HepG2 (cell line): ENCODE data around the gene SYNPR. TPM values are rescaled to one million over a fixed set of nuclear protein-coding genes. Genes with fewer than 3 reads are reported as not detected.

Experiments
- ATAC-seq: fragments of 200-7000 bp; cut with Tn5 transposase; 3 replicates; pipeline ENCODE4 v1.9.1; 2020; ENCODE audit warnings: mild to moderate bottlenecking, moderate library complexity
- BruUV-seq: library from RNA; stranded (reverse); fragments of 400-500 nt; replicated peaks from 2 replicates; lab custom pipeline; 2021; lab: Mats Ljungman, UMichigan
- CTCF ChIA-PET: fragments of 300-600 bp; formaldehyde crosslinking; extraction: SDS; loops from one replicate; lab custom pipeline; 2021; ENCODE audit warnings: low total read pairs, inconsistent platforms, low intra/inter-chr PET ratio; lab: Yijun Ruan, JAX
- POLR2A ChIA-PET: fragments of 350-600 bp; sonication (Branson Sonifier 250); formaldehyde crosslinking; loops from one replicate; lab custom pipeline; 2020; ENCODE audit warnings: antibody characterized with exemption, inconsistent platforms; lab: Yijun Ruan, JAX
- DNase-seq: peaks from one replicate; pipeline ENCODE4 v3.0.0-alpha.2; 2015; ENCODE audit warnings: low spot score
- FAIRE-seq: peaks from 3 replicates; lab custom pipeline; 2011; peaks lifted over from hg19 to GRCh38; lab: Jason Lieb, UNC
- H2AFZ ChIP-seq: one replicate; pipeline ENCODE4 v1.6.1; 2011; ENCODE audit warnings: low read length, inconsistent platforms
- H3K27ac ChIP-seq: fragments of 300-600 bp; 3 replicates; pipeline ENCODE4 v1.8.0; 2011; ENCODE audit warnings: mixed run types, mild to moderate bottlenecking, mixed read lengths, low read length, inconsistent platforms; ENCODE audit not compliant: insufficient read depth; ENCODE audit errors: extremely low read length
- H3K27me3 ChIP-seq, 2 experiments: fragments of 200-600 bp in 1 of 2; 2 replicates in 1 of 2; 3 replicates in 1 of 2; pipeline versions ENCODE4 v1.6.0 to v1.8.0; 2011; ENCODE audit warnings: low read length in 2 of 2, mild to moderate bottlenecking in 2 of 2, moderate library complexity in 2 of 2, inconsistent platforms in 1 of 2; ENCODE audit not compliant: insufficient read depth in 2 of 2, control insufficient read depth in 1 of 2
- H3K36me3 ChIP-seq, 2 experiments: fragments of 200-600 bp in 1 of 2; replicated peaks in 1 of 2; 2 replicates in 1 of 2; 3 replicates in 1 of 2; pipeline versions ENCODE4 v1.5.1 to v1.8.0; 2011; ENCODE audit warnings: low read length in 2 of 2, inconsistent platforms in 1 of 2; ENCODE audit not compliant: insufficient read depth in 2 of 2, control insufficient read depth in 1 of 2
- H3K4me1 ChIP-seq: 2 replicates; pipeline ENCODE4 v1.5.1; 2012; ENCODE audit warnings: low read length, inconsistent platforms; ENCODE audit not compliant: insufficient read depth
- H3K4me2 ChIP-seq: 2 replicates; pipeline ENCODE4 v1.6.0; 2011; ENCODE audit warnings: low read depth, low read length, inconsistent platforms
- H3K4me3 ChIP-seq, 3 experiments: fragments of 200-600 bp in 1 of 3; sonication (generic), shearing (Covaris generic) in 1 of 3; replicated peaks in 1 of 3; 2 replicates each; pipeline ENCODE4 v1.5.1; 2011 to 2016; ENCODE audit warnings: low read length in 3 of 3, inconsistent platforms in 2 of 3, low read depth in 2 of 3, mild to moderate bottlenecking in 2 of 3, control low read depth in 1 of 3, mixed read lengths in 1 of 3; ENCODE audit not compliant: insufficient read depth in 1 of 3
- H3K79me2 ChIP-seq: one replicate; pipeline ENCODE4 v1.6.1; 2011; ENCODE audit warnings: low read length, inconsistent platforms; ENCODE audit not compliant: insufficient read depth
- H3K9ac ChIP-seq: 2 replicates; pipeline ENCODE4 v1.6.0; 2011; ENCODE audit warnings: mild to moderate bottlenecking, low read depth, low read length, inconsistent platforms; ENCODE audit not compliant: insufficient read depth
- H3K9me3 ChIP-seq: 2 replicates; pipeline ENCODE4 v1.5.1; 2012; ENCODE audit warnings: mild to moderate bottlenecking, low read length
- H4K20me1 ChIP-seq: 2 replicates; pipeline ENCODE4 v1.6.0; 2011; ENCODE audit warnings: inconsistent platforms, mild to moderate bottlenecking, low read length, moderate library complexity; ENCODE audit not compliant: insufficient read depth
- AHR ChIP-seq: IDR thresholded peaks from 2 replicates; pipeline ENCODE4 v1.6.1; 2018; ENCODE audit warnings: missing genetic modification reagents, missing compliant biosample characterization
- ARNT ChIP-seq: fragments of 450-650 bp; IDR thresholded peaks from 2 replicates; pipeline ENCODE4 v1.6.1; 2017
- ATF4 ChIP-seq, 2 experiments: fragments of 450-650 bp in 1 of 2; sonication (generic) in 1 of 2; formaldehyde crosslinking; IDR thresholded peaks; 2 replicates each; pipeline versions ENCODE4 v1.5.0 to v1.8.0; 2020 to 2022; ENCODE audit warnings: mild to moderate bottlenecking in 1 of 2, missing genetic modification reagents in 1 of 2
- ETV5 ChIP-seq: IDR thresholded peaks from 2 replicates; pipeline ENCODE4 v1.6.1; 2018; ENCODE audit warnings: missing biosample characterization, missing genetic modification reagents, inconsistent platforms, borderline replicate concordance
- ETV6 ChIP-seq: sonication (generic); formaldehyde crosslinking; conservative IDR thresholded peaks from 2 replicates; pipeline ENCODE4 v1.4.0; 2020; ENCODE audit warnings: missing genetic modification reagents
- GMEB1 ChIP-seq: sonication (generic); formaldehyde crosslinking; IDR thresholded peaks from 2 replicates; pipeline ENCODE4 v1.5.1; 2020; ENCODE audit warnings: missing genetic modification reagents, mild to moderate bottlenecking, borderline replicate concordance
- LRRFIP1 ChIP-seq: sonication (generic); formaldehyde crosslinking; conservative IDR thresholded peaks from 2 replicates; pipeline ENCODE4 v1.4.0; 2020; ENCODE audit warnings: missing genetic modification reagents
- MAX ChIP-seq: IDR thresholded peaks from 2 replicates; pipeline ENCODE4 v1.6.1; 2012; ENCODE audit warnings: inconsistent platforms
- MXI1 ChIP-seq: IDR thresholded peaks from 3 replicates; pipeline ENCODE4 v1.6.1; 2012; ENCODE audit warnings: low read depth, low read length, inconsistent platforms, borderline replicate concordance
- PLRG1 ChIP-seq: fragments of 450-650 bp; conservative IDR thresholded peaks from 2 replicates; pipeline ENCODE4 v1.6.1; 2016
- SNAPC2 ChIP-seq: sonication (generic); formaldehyde crosslinking; IDR thresholded peaks from 2 replicates; pipeline ENCODE4 v1.8.1; 2022; ENCODE audit warnings: mild to moderate bottlenecking, missing genetic modification reagents
- YEATS2 ChIP-seq: sonication (generic); formaldehyde crosslinking; IDR thresholded peaks from 2 replicates; pipeline ENCODE4 v1.4.0; 2020; ENCODE audit warnings: missing genetic modification reagents, borderline replicate concordance
- ZBTB14 ChIP-seq: sonication (generic); formaldehyde crosslinking; IDR thresholded peaks from 2 replicates; pipeline ENCODE4 v1.4.0; 2020; ENCODE audit warnings: missing genetic modification reagents
- ZNF329 ChIP-seq: sonication (generic); formaldehyde crosslinking; IDR thresholded peaks from 2 replicates; pipeline ENCODE4 v1.9.0; 2021; ENCODE audit warnings: low read depth, mild to moderate bottlenecking, missing genetic modification reagents
- ZNF335 ChIP-seq: sonication (generic); formaldehyde crosslinking; IDR thresholded peaks from 2 replicates; pipeline ENCODE4 v1.4.0; 2020; ENCODE audit warnings: missing genetic modification reagents
- ZNF546 ChIP-seq: sonication (generic); formaldehyde crosslinking; conservative IDR thresholded peaks from 2 replicates; pipeline ENCODE4 v1.8.1; 2023; ENCODE audit warnings: mild to moderate bottlenecking, missing genetic modification reagents
- ZNF577 ChIP-seq: sonication (generic); formaldehyde crosslinking; IDR thresholded peaks from 2 replicates; pipeline ENCODE4 v1.4.0; 2020; ENCODE audit warnings: mild to moderate bottlenecking, low read depth, missing genetic modification reagents, borderline replicate concordance
- ZNF839 ChIP-seq: sonication (generic); formaldehyde crosslinking; IDR thresholded peaks from 2 replicates; pipeline ENCODE4 v1.4.0; 2020; ENCODE audit warnings: missing genetic modification reagents, mild to moderate bottlenecking, borderline replicate concordance
- ZSCAN20 ChIP-seq: sonication (generic); formaldehyde crosslinking; IDR thresholded peaks from 2 replicates; pipeline ENCODE4 v1.4.0; 2020; ENCODE audit warnings: missing genetic modification reagents, mild to moderate bottlenecking, borderline replicate concordance
- WGBS: methylation state at CpG from one replicate; pipeline ENCODE4 v1.1.6; 2017; ENCODE audit warnings: low lambda C conversion rate; 5-methylcytosine and 5-hydroxymethylcytosine counted together
- in situ Hi-C: cut with HindIII; loops from 2 replicates; pipeline ENCODE4 v1.10.0; 2017; ENCODE audit warnings: low pct_unique_long_range_greater_than_20kb; ENCODE audit not compliant: extremely low pct_ligation_motif_present
- intact Hi-C: fragments of 100-400 bp; cut with micrococcal nuclease; formaldehyde crosslinking; loops from one replicate; pipeline ENCODE4 v1.10.0; 2022; ENCODE audit not compliant: unreplicated experiment
- polyA plus RNA-seq, 8 experiments: library from polyadenylated mRNA; depleted of rRNA in 3 of 8; stranded (reverse) in 7 of 8; unstranded in 1 of 8; fragments of >200 nt; fragmentation: Illumina TruSeq in 4 of 8; extraction: Trizol in 4 of 8; gene quantifications; 2 replicates each; pipeline versions ENCODE4 v1.2.1 to v1.2.3, GENCODE V29; 2011 to 2016; ENCODE audit warnings: low read depth in 4 of 8, missing spikeins in 1 of 8, mixed read lengths in 1 of 8; ENCODE audit not compliant: insufficient read depth in 1 of 8
- total RNA-seq, 5 experiments: library from RNA; depleted of rRNA; stranded (reverse); fragments of >200 nt; fragmentation: Illumina TruSeq; extraction: Trizol; gene quantifications; 2 replicates each; pipeline ENCODE4 v1.2.3, GENCODE V29; 2016; ENCODE audit warnings: low read depth in 1 of 5

The SYNPR gene
- total and polyA plus RNA-seq, 2 of the 13 experiments (the other 11 are each of a cell fraction or from before 2014, with no cell fraction given) = 0.04 TPM; not detected in 1

GRCh38 chr3:63343674-63344073 is 65.6 kb downstream of the SYNPR start (continued):
- TF ChIP-seq ETV5 (CRISPR knock-in tag) (peak; percentile 51; the same call in 1 of the 2 replicates), ZNF329 (CRISPR knock-in tag) (no peak), ATF4 (CRISPR knock-in tag; IDR thresholded peaks at IDR 0.05) (peak in 1 of 2 experiments; percentile 47; a peak in 1 of 4 replicates)

GRCh38 chr3:63344661-63345060 is 66.6 kb downstream of the SYNPR start:
- H3K4me3 ChIP-seq = no peak overlapping the region
- H3K79me2 ChIP-seq = no peaks in the 10 kb centered on the region
- ATAC-seq (no peak), FAIRE-seq (no peak), DNase-seq (no peak)
- 2% methylated on average over 3 of the region's 3 CpGs for WGBS
- no peaks in the 10 kb centered on the region for H4K20me1 ChIP-seq
- no TSS peak for BruUV-seq
- H3K4me1 ChIP-seq = 0 out of 2 replicates have a peak, but pooled peaks cover 6% of the 10 kb centered on the region
- H2AFZ ChIP-seq = no peak overlapping the region
- H3K4me2 ChIP-seq = no peak overlapping the region
- no peaks in the 10 kb centered on the region for H3K36me3 ChIP-seq
- no peaks in the 10 kb centered on the region for H3K9me3 ChIP-seq
- intact Hi-C loops = no loop called here
- ChIA-PET POLR2A (no interaction called here), CTCF (no interaction called here)
- H3K27me3 ChIP-seq = peaks cover 0 to 9% of the 10 kb centered on the region in 2 experiments; a peak in 2 of 5 replicates
- in situ Hi-C loops = no loop called here
- no peak overlapping the region for H3K9ac ChIP-seq
- no peak overlapping the region for H3K27ac ChIP-seq
- TF ChIP-seq ZNF335 (CRISPR knock-in tag) (no peak), ZNF577 (no peak), GMEB1 (CRISPR knock-in tag) (no peak), ZNF839 (no peak), PLRG1 (no peak), ETV6 (CRISPR knock-in tag) (no peak), SNAPC2 (CRISPR knock-in tag) (no peak), MAX (no peak), ZSCAN20 (CRISPR knock-in tag) (no peak), YEATS2 (no peak), ARNT (no peak), AHR (CRISPR knock-in tag) (no peak), ZNF546 (CRISPR knock-in tag) (no peak), ZBTB14 (CRISPR knock-in tag) (no peak), MXI1 (no peak), LRRFIP1 (no peak)
